ENCODE measurements around the gene FRY.
"Not testable (repeated sequence)": the region's sequence is repeated elsewhere in the genome, so short reads cannot be mapped to it uniquely, and the experiment has no call there.

Gene FRY

DNA sequence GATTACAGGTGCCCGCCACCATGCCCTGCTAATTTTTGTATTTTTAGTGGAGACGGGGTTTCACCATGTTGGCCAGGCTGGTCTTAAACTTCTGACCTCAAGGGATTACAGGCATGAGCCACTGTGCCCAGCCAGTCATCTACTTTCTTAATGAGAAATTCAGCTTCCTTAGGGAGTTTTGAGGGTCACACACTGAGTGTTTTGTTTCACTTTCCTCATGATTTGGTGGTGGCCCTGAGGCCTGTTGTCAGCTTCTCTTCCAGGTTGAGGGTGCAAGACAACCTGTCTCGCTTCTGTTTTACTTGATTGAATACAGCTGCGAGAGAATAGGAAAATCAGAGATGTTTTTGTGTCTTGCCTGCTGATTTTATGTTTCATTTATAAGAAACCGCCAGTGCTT lies 9.9 kb downstream of the FRY start:
- no peak for DNase-seq (ENCODE audit: low read depth)

GRCh38 chr13:32042551-32042950 lies 11.0 kb downstream of the FRY start:
- no peak for DNase-seq (ENCODE audit: low read depth)

GRCh38 chr13:32044446-32044845 lies 12.9 kb downstream of the FRY start:
- DNase-seq (ENCODE audit: low read depth) = no peak

GRCh38 chr13:32045537-32045936 lies 14.0 kb downstream of the FRY start:
- no peak for DNase-seq (ENCODE audit: low read depth)

DNA sequence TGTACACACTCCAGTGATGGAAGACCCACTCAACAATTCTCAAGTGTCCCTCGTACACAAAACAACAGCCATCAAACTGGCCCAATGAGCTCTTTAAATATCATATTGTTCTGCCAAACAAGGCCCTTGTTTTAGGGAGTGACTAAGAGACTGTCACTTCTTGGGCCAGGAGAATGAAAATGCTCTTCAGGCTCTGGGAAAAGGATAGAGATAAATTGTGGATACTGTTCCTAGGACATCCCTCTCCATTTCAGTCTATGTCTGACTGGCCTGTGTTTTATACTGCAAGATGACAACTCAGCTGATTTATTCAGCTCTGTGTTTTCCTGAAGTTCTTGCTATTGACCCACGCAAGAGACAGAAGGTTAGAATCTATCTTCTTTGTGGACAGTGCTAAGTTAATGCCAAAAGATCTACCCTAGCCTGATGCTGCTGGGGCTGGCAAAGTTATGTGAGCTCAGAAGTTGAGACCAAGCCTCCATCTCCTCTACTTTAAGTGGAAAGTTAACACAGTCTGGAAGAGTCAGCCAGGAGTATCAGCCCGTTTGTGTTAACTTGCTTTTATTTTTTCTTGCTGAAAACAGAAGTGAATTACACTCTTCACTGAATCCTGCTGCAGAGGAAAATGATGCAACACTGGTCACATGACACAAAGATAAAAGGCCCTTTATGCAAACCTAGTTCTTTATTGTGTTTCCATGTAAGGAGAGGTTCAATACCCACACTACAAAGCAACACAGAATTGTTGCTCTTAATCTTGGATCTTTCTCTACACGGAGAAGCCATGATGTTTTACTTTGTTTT lies 14.6 kb downstream of the FRY start:
- DNase-seq (ENCODE audit: low read depth) = peak; percentile 39

DNA sequence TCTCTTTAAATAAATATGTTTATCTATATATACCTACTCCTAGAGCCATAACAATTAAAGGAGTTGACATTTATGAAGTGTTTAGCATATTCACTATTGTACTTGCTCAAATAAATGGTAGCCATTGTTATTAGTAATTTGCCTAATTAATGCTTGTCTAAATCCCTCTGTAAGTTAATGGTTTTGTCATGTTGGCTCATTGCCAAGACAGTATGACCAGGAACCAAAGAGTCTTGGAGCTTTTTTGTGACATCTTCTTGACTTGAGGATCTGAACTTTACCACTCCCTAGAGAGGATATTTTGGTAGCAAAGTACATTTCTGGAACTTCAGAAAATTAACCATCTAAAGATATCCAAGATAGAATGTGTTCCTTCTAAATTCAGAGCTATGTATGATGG lies 15.5 kb downstream of the FRY start:
- no peak for DNase-seq (ENCODE audit: low read depth)

DNA sequence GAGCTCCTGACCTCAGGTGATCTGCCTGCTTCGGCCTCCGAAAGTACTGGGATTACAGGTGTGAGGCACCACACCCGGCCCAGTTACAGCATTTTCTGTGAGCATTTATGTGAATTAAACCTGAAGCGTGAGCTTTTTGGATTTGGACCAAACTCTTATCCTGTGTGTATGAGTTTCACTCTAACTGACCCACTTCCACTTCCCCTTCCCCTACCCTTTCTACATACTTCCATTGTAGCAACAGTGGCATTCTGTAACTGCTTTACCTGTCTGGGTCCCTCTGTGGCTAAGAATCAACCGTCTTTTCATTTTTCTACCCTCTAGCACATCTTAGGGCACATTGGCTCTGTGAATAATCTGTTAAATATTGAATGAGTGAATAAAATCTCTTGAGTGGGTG lies 16.2 kb downstream of the FRY start:
- DNase-seq (ENCODE audit: low read depth) = no peak

GRCh38 chr13:32048816-32049215 lies 17.2 kb downstream of the FRY start:
- no peak for DNase-seq (ENCODE audit: low read depth)

DNA sequence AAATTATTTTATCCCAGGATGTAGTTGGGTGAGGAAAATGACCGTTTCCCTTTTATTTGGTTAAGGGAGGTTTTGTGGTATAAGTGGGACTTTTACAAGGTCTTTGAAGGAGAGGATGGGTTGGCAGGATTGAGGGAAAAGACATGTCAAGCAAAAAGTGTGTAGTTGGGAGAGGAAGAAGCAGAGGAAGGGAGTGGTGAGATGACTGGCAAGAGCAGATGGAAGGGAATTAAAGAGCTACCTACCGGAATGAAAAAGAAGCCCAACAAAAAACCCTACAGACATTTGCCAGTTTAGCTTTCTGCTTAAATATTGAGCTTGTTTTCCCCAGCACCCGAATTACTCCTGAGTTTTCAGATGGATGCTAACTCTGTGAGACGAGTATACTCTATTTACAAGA lies 19.6 kb downstream of the FRY start:
- DNase-seq (ENCODE audit: low read depth) = no peak

DNA sequence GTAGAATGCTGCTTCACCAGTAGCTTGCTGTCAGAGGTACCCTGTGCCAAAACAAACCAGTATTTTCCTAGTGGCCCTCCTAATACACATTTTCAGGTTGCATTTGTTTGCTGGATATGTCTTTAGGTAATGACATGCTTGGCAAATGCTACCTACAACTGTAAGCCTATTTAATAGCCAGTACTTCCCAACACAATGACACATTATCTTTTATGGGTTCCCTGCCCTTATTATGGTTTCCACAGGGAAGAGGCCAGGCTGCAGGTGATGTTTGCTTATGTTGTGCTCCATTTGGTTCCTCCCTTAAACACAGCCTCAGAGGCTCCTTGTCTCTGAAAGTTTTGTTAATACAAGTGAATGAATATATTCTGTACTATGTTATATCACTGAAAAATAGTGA lies 24.7 kb downstream of the FRY start:
- DNase-seq (ENCODE audit: low read depth) = no peak

DNA sequence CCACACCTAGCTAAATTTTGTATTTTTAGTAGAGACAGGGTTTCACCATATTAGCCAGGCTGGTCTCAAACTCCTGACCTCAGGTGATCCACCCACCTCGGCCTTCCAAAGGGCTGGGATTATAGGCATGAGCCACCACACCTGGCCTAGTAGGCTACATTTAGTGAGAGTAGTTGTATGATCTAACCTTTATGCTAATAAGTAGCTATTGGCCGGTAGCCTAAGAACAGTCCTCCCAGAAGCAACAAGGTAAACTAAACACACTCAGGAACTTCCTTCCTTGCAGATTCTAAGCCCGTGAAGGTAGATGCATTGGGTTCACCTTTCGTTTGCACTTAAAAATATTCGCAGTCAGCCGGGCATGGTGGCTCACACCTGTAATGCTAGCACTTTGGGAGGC lies 25.8 kb downstream of the FRY start:
- not testable (repeated sequence) for DNase-seq (ENCODE audit: low read depth)

DNA sequence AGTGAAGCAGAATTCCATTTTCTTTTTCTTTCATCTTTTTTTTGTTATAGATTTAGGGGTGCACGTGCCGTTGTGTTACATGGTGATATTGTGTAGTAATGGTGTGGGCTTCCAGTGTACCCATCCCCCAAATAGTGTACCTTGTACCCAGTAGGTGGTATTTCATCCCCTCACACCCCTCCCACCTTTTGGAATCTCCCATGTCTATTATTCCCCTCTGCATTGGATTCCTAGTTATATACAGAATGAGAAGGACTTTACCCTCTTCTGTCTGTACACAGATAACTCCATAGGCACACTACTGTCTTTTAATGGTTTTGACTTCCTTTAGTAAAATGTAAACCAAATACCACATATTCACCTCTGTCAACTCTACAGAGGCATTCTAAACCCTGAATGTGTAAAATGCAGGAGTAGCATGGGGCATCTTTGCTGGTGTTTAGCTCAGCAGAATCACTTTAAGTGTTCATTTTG lies 28.0 kb downstream of the FRY start:
- no peak for DNase-seq (ENCODE audit: low read depth)

DNA sequence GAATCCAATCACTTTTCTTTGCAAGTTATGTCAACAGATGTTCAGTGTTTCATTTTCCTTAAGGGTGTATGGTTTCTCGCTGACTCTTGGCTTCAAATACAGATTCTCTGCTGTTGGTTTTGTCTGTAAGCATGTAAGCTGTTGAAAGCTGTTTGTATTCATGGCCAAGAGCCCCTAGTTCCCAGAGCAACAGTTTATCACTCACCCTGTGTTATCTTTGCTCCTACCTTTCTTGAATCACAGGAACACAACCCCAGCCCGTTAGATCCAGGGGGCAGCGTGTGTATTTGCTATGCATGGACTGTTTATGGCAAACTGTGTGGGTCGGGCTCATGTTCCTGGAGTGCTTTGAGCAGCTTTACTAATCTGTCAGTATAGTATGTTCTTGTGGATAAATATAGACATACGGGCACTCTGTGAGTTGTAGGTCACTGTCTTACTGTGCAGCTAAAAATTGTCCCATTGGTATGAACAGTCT lies 28.9 kb downstream of the FRY start:
- DNase-seq (ENCODE audit: low read depth) = no peak

DNA sequence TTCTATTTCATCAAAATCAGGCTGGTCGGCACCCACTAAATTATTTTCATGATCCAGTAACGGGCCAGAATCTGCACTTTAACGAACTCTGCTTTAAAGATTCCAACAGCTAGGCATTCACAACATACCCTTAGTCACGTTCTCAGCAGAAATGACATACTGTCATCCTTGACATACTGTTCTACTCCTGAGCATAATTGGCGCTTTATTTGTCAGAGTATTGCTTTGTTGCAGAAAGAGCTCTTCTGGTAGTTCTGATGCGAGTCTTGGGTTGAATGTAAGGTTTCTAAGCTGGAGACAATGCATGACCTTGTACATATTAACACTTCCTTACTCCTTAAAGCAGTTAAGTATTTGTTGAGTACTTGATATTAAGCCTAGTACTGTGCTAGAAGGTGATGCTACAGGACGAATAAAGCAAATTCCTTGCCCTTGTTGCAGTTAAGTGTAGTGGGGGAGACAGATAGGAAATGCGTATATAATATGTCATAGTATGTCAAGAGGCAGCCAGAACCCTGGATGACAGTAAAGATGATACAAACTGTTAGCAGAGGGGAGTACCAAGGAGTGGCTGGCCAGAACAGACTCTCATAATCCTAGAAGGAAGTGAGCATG lies 32.2 kb downstream of the FRY start:
- DNase-seq (ENCODE audit: low read depth) = no peak

- DNase-seq (ENCODE audit: low read depth) = no peak
Measured at GRCh38 chr13:32067149-32067961, 35.8 kb downstream of the FRY start.

DNA sequence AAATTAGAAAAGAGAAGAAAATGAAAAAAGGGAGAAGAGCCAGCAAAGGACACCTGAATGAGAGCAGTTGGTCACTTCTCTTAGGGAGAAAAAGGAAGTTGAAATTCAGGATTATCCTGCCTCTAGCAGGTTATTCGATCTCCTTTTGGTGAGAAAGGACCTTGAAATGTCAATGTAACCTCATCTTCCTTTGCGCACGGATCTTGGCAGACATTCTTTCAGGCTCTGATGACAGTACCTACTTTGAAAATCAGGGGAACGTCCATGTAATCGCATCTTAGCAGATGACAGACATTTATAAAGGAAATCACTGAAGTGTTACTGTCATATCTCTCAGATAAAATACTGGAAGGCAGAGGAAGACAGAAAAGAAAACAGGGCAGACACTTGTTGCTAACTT lies 36.7 kb downstream of the FRY start:
- DNase-seq (ENCODE audit: low read depth) = no peak

DNA sequence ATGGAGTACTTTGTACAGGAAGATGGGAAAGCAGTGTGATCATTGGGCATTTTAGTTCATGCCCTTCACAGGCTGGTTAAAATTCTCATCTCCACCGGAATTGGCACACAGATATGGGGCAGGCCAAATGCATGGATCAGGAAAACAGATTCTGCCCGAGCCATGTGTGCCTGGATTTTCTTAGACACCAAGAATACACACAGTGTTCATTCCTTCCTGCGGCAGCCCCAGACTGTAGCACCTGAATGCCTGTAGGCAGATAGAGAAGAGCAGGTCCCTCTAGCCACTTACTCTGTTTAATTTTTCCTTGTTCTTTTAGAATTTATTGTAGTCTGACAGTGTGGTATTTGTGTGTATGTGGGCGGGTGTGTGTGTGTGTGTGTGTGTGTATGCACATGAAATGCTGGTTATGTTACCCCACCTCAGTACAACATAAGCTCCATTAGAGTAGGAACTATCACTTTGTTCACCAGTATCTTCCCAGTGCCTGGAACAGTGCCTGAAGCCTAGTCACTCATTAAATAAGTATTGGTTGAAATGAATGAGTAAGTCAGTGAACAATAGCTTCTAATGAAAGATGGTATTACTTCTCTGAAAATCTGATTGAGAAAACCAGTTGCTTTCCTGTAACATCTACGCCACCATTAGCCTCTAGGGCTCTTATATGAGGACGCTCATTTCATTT lies 41.7 kb downstream of the FRY start:
- DNase-seq (ENCODE audit: low read depth) = no peak

GRCh38 chr13:32075170-32075851 lies 43.7 kb downstream of the FRY start:
- no peak for DNase-seq (ENCODE audit: low read depth)

- no peak for DNase-seq (ENCODE audit: low read depth)
Measured at GRCh38 chr13:32079587-32079986, 48.0 kb downstream of the FRY start.

GRCh38 chr13:32080328-32080744 lies 48.8 kb downstream of the FRY start:
- no peak for DNase-seq (ENCODE audit: low read depth)

DNA sequence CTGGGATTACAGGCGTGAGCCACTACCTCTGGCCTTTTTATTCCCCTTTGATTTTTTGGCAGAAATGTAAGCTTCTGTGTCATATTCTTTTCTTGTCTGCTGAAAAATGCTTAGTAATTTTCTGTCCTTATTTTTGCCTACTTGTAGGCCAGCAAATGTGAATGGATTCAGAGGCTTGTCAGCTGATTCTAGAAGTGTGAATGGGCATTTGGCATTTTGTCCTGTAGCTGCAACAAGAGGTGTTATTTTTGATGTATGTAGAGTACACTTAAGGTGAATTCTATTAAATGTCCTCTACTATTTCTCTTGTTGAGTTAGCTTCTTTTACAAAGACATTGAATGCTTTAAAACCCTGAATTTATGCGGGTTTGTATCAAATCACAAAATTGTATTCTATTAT lies 50.0 kb downstream of the FRY start:
- no peak for DNase-seq (ENCODE audit: low read depth)

DNA sequence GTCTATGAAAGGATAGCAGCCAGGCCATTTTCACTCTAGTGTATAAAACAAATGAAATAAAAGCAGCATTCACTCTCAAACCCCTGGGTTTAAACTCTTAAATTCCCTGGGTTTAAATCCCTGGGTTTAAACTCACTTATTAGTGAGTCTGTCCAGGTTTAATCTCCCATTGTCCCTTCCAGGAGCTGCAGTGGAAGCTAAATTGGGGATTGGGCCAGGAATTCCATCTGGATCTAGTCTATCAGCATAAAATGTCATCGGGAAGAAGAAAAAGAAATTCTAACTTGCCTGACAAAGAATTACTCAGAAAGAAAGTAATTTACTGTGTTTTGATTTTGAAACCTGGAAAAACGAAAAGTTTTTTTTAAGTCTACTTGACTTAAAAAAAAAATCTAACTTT lies 54.8 kb downstream of the FRY start:
- DNase-seq (ENCODE audit: low read depth) = no peak
